ENCODE data around the gene SNCAIP. TPM values are rescaled to one million over a fixed set of nuclear protein-coding genes. Genes with fewer than 3 reads are reported as not detected.
"Not testable (repeated sequence)": the region's sequence is repeated elsewhere in the genome, so short reads cannot be mapped to it uniquely, and the experiment has no call there.

The SNCAIP gene
- total RNA-seq, 1 donor from 2014 or later: not detected

- no peaks in the 10 kb centered on the region for H3K4me1 Mint-ChIP-seq (ENCODE audit: low read depth)
- intact Hi-C loops (cut with micrococcal nuclease): no loop called here
- no peak overlapping the region for H3K4me3 Mint-ChIP-seq (ENCODE audit: low read depth)
- no peaks in the 10 kb centered on the region for H3K9me3 Mint-ChIP-seq
- H3K27ac Mint-ChIP-seq: no peak overlapping the region
- DNase-seq (ENCODE audit: low spot score): no peak
- H3K27me3 Mint-ChIP-seq (ENCODE audit: low read depth): no peaks in the 10 kb centered on the region
- no peaks in the 10 kb centered on the region for H3K36me3 Mint-ChIP-seq (ENCODE audit: low read depth)
These were observed 59.6 kb downstream of the SNCAIP start for GRCh38 chr5:122371511-122372151.

- no peak overlapping the region for H3K27ac Mint-ChIP-seq
- H3K9me3 Mint-ChIP-seq: no peaks in the 10 kb centered on the region
- intact Hi-C loops (cut with micrococcal nuclease): no loop called here
- DNase-seq (ENCODE audit: low spot score): no peak
- no peaks in the 10 kb centered on the region for H3K27me3 Mint-ChIP-seq (ENCODE audit: low read depth)
- no peak overlapping the region for H3K4me3 Mint-ChIP-seq (ENCODE audit: low read depth)
- H3K36me3 Mint-ChIP-seq (ENCODE audit: low read depth): no peaks in the 10 kb centered on the region
- no peaks in the 10 kb centered on the region for H3K4me1 Mint-ChIP-seq (ENCODE audit: low read depth)
These were observed 62.1 kb downstream of the SNCAIP start for GRCh38 chr5:122374110-122374509.

DNA sequence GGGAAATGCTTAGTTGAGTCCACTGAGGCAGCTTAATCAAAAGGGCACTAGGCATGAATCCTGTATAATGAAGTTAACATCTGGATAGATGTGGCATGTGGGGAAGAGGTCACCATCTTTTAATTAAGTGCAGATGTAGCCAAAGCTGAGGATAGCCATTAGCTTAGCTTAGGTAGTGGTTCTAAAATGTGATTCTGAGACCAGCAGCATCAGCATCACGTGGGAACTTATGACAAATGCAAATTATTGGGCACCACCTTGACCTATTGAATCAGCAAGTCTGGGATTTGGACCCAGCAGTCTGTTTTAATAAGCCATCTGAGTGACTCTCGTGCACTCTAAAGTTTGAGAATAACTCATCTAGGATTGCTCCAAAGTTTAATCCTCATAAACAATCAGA, 63.8 kb downstream of the SNCAIP start:
- H3K4me3 Mint-ChIP-seq (ENCODE audit: low read depth): no peak overlapping the region
- no peaks in the 10 kb centered on the region for H3K9me3 Mint-ChIP-seq
- intact Hi-C loops (cut with micrococcal nuclease): no loop called here
- DNase-seq (ENCODE audit: low spot score): no peak
- H3K36me3 Mint-ChIP-seq (ENCODE audit: low read depth): no peaks in the 10 kb centered on the region
- no peaks in the 10 kb centered on the region for H3K27me3 Mint-ChIP-seq (ENCODE audit: low read depth)
- H3K27ac Mint-ChIP-seq: no peak overlapping the region
- H3K4me1 Mint-ChIP-seq (ENCODE audit: low read depth): no peaks in the 10 kb centered on the region

DNA sequence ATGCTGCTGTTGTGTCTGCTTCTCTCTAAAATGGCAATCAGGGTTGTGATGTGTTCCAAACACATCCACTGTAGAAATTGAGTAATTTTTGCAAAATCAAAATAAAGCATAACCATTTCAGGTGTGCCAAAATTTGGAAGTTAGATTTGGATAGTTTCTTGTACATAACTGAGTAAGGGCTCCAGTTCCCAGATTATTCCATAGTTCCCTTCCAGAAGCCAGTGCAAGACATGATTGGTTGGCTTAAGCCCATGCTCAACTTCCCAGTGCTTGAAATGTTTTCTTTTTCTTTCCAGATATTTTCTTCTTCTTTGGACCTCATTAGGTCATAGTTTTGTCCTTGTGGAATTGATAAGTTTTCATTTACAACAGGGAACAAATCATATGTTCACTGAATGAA, 64.2 kb downstream of the SNCAIP start:
- Mint-ChIP-seq H3K27me3 (ENCODE audit: low read depth) (no peaks in the 10 kb centered on the region), H3K4me1 (ENCODE audit: low read depth) (no peaks in the 10 kb centered on the region), H3K4me3 (ENCODE audit: low read depth) (no peak overlapping the region), H3K36me3 (ENCODE audit: low read depth) (no peaks in the 10 kb centered on the region), H3K27ac (no peak overlapping the region), H3K9me3 (no peaks in the 10 kb centered on the region)
- DNase-seq (ENCODE audit: low spot score): no peak
- intact Hi-C loops (cut with micrococcal nuclease): no loop called here

DNA sequence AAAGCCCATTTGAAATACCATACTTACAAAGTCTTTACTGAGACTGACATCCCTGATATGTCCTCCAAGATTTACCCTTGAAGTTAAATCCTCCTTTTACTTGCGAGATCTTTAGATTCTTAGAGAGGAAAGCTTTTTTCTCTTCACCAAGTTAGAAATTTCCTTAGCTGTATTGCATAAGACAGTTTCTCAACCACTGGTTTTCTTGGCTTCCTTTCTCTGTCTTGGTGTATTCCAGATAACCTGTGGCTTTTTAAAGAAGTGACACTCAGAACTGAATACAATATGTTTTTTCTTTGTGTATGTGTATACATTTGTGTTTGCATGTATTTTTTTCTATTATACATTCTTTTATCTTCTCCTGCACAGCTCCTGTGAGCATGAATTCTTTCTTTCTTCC, 65.0 kb downstream of the SNCAIP start:
- Mint-ChIP-seq H3K27ac (no peak overlapping the region), H3K27me3 (ENCODE audit: low read depth) (no peaks in the 10 kb centered on the region), H3K4me3 (ENCODE audit: low read depth) (no peak overlapping the region), H3K4me1 (ENCODE audit: low read depth) (no peaks in the 10 kb centered on the region), H3K9me3 (no peaks in the 10 kb centered on the region), H3K36me3 (ENCODE audit: low read depth) (no peaks in the 10 kb centered on the region)
- no peak for DNase-seq (ENCODE audit: low spot score)
- intact Hi-C loops (cut with micrococcal nuclease): no loop called here

GRCh38 chr5:122382938-122383337, 70.9 kb downstream of the SNCAIP start:
- H3K27ac Mint-ChIP-seq; H3K9me3 Mint-ChIP-seq; H3K4me1 Mint-ChIP-seq (ENCODE audit: low read depth); intact Hi-C loops (cut with micrococcal nuclease); DNase-seq (ENCODE audit: low spot score); H3K27me3 Mint-ChIP-seq (ENCODE audit: low read depth); H3K36me3 Mint-ChIP-seq (ENCODE audit: low read depth); H3K4me3 Mint-ChIP-seq (ENCODE audit: low read depth): not testable (repeated sequence)

DNA sequence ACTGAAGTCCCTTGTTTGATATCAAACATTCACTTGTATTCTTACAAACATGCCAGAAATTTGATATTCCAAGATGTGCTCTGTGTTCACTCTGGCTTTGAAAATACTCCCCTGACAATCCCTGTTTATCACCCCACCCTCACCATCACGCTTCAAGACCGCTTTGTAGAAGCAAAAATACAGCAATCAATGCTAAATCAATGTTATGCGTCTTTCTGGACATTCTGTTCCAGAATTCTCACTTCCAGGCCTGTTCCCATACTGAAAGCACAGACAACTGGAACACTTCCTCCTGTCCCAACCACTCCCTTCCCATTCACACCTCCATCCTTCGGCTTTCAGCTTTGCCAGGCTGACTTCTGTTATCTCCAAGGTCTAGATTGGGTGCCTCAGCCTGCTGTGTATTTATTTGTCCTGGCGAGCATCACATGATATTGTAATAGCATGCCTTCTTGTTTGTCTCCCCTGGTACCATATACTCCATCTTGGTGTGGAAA, 72.8 kb downstream of the SNCAIP start:
- no peaks in the 10 kb centered on the region for H3K27me3 Mint-ChIP-seq (ENCODE audit: low read depth)
- no peaks in the 10 kb centered on the region for H3K36me3 Mint-ChIP-seq (ENCODE audit: low read depth)
- intact Hi-C loops (cut with micrococcal nuclease): no loop called here
- H3K9me3 Mint-ChIP-seq: no peaks in the 10 kb centered on the region
- DNase-seq (ENCODE audit: low spot score): no peak
- no peak overlapping the region for H3K4me3 Mint-ChIP-seq (ENCODE audit: low read depth)
- H3K4me1 Mint-ChIP-seq (ENCODE audit: low read depth): no peaks in the 10 kb centered on the region
- no peak overlapping the region for H3K27ac Mint-ChIP-seq

DNA sequence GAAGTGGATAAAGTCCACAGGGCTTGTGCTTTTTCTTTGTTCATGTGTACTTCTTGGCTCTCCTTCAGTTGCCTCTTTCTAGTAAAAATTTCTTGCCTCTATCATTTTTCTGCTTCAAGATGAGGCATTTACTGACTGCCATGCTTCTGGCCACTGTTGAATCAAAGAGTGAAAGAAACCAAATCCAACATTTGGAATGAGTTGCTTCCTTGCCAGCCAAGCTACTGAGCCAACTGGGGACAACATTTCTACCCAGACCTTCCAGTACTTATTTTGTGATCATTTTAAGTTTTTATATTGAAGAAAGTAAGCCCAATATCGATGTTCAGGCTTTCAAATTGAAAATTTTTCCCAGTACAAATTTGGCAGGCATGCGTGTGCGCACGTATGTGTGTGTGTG, 73.2 kb downstream of the SNCAIP start:
- Mint-ChIP-seq H3K27ac (no peak overlapping the region), H3K27me3 (ENCODE audit: low read depth) (no peaks in the 10 kb centered on the region), H3K36me3 (ENCODE audit: low read depth) (no peaks in the 10 kb centered on the region), H3K4me3 (ENCODE audit: low read depth) (no peak overlapping the region), H3K4me1 (ENCODE audit: low read depth) (no peaks in the 10 kb centered on the region), H3K9me3 (no peaks in the 10 kb centered on the region)
- no peak for DNase-seq (ENCODE audit: low spot score)
- intact Hi-C loops (cut with micrococcal nuclease): no loop called here

DNA sequence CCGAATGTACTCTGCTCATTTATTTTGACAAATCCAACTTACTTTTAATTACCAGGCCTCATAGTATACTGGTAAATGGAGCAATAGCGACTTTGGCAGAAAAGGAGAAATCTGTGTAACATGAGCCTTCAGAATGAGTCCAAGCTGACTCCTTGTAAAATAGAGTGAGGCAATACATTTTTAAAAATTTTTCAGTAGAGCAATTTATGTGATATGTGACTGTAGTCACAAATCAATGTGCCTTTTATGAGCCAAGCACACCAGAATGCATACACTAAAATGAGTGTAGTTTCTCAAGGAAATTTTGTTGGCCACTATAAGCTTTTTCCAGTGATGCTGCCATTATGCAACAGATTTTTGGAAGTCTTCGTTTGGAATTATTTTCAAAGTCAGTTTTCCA, 73.8 kb downstream of the SNCAIP start:
- no peaks in the 10 kb centered on the region for H3K36me3 Mint-ChIP-seq (ENCODE audit: low read depth)

DNA sequence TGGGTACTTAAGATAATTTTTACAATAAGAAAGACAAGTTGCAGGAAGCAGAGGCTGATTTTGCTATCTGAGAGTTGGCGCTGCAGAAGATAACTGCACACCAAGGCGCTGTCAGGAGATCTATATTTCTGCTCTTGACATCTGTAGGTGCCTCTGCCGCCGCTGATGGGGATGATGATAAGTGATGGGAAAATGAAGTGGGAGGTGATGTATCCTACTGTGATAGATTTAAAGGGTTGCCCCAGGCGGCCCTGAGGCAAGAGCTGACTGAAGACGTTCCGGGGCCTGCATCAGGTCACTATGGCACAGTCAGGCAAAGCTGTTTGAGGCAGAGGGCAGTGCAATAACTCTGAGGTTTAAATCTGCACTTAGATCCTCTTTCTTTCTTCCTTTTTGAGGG, 78.1 kb downstream of the SNCAIP start:
- Mint-ChIP-seq H3K4me3 (ENCODE audit: low read depth) (no peak overlapping the region), H3K27me3 (ENCODE audit: low read depth) (no peaks in the 10 kb centered on the region), H3K36me3 (ENCODE audit: low read depth) (no peaks in the 10 kb centered on the region), H3K27ac (no peak overlapping the region), H3K4me1 (ENCODE audit: low read depth) (no peaks in the 10 kb centered on the region), H3K9me3 (no peaks in the 10 kb centered on the region)
- intact Hi-C loops (cut with micrococcal nuclease): no loop called here
- no peak for DNase-seq (ENCODE audit: low spot score)

More for the DNA sequence above, 73.8 kb downstream of the SNCAIP start:
- no peaks in the 10 kb centered on the region for H3K27me3 Mint-ChIP-seq (ENCODE audit: low read depth)
- no peaks in the 10 kb centered on the region for H3K9me3 Mint-ChIP-seq
- H3K4me1 Mint-ChIP-seq (ENCODE audit: low read depth): no peaks in the 10 kb centered on the region
- H3K27ac Mint-ChIP-seq: no peak overlapping the region
- H3K4me3 Mint-ChIP-seq (ENCODE audit: low read depth): no peak overlapping the region
- intact Hi-C loops (cut with micrococcal nuclease): no loop called here
- no peak for DNase-seq (ENCODE audit: low spot score)

DNA sequence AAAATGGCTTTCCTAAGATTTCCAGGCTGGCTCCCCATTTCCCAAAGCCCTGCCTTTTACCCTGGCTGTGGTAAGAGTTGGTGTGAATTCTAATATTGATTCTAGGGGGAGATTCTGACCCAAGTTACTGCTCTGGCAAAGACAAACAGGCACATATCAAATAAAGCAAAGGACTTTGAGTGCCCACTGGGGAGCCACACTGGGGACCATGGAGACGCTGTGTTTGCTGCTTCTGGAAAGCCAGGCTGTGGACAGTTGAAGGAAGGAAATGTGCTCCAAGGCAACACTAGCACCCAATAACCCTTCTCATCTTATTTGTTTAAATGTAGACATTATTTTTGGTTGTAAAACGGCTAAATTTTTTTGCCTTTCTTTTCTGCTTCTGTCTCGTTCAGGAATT, 78.7 kb downstream of the SNCAIP start:
- H3K27ac Mint-ChIP-seq: no peak overlapping the region
- no peaks in the 10 kb centered on the region for H3K27me3 Mint-ChIP-seq (ENCODE audit: low read depth)
- H3K9me3 Mint-ChIP-seq: no peaks in the 10 kb centered on the region
- intact Hi-C loops (cut with micrococcal nuclease): no loop called here
- no peaks in the 10 kb centered on the region for H3K36me3 Mint-ChIP-seq (ENCODE audit: low read depth)
- no peaks in the 10 kb centered on the region for H3K4me1 Mint-ChIP-seq (ENCODE audit: low read depth)
- H3K4me3 Mint-ChIP-seq (ENCODE audit: low read depth): no peak overlapping the region
- DNase-seq (ENCODE audit: low spot score): no peak

- no peaks in the 10 kb centered on the region for H3K27me3 Mint-ChIP-seq (ENCODE audit: low read depth)
- intact Hi-C loops (cut with micrococcal nuclease): no loop called here
- DNase-seq (ENCODE audit: low spot score): no peak
- no peaks in the 10 kb centered on the region for H3K9me3 Mint-ChIP-seq
- H3K27ac Mint-ChIP-seq: no peak overlapping the region
- no peaks in the 10 kb centered on the region for H3K36me3 Mint-ChIP-seq (ENCODE audit: low read depth)
- H3K4me3 Mint-ChIP-seq (ENCODE audit: low read depth): no peak overlapping the region
- H3K4me1 Mint-ChIP-seq (ENCODE audit: low read depth): no peaks in the 10 kb centered on the region
These were observed 79.6 kb downstream of the SNCAIP start for GRCh38 chr5:122391621-122392020.

- intact Hi-C loops (cut with micrococcal nuclease): no loop called here
- Mint-ChIP-seq H3K9me3 (no peaks in the 10 kb centered on the region), H3K36me3 (ENCODE audit: low read depth) (no peaks in the 10 kb centered on the region), H3K4me1 (ENCODE audit: low read depth) (no peaks in the 10 kb centered on the region), H3K27me3 (ENCODE audit: low read depth) (no peaks in the 10 kb centered on the region), H3K27ac (no peak overlapping the region), H3K4me3 (ENCODE audit: low read depth) (no peak overlapping the region)
- DNase-seq (ENCODE audit: low spot score): no peak
These were observed 80.2 kb downstream of the SNCAIP start for GRCh38 chr5:122392224-122392623.

DNA sequence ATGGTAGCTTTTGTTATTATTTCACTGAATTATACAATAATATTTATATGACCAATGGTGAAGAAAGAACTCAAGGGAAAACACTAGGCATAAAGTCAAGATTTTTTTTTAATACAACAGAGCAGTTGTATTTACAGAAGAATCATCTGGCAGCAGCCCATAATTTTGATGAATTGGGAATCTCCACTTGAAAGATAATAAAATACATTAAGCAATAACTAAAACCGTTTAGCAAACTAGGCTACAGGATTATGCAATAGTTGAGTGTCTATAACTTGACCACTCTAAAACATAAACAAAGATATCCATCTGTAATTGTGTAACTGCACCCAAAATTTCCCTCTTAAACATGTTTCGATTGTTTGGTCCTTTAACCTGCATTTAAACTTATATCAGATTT, 80.8 kb downstream of the SNCAIP start:
- no peaks in the 10 kb centered on the region for H3K4me1 Mint-ChIP-seq (ENCODE audit: low read depth)
- intact Hi-C loops (cut with micrococcal nuclease): no loop called here
- H3K36me3 Mint-ChIP-seq (ENCODE audit: low read depth): no peaks in the 10 kb centered on the region
- H3K27me3 Mint-ChIP-seq (ENCODE audit: low read depth): no peaks in the 10 kb centered on the region
- no peak for DNase-seq (ENCODE audit: low spot score)
- H3K4me3 Mint-ChIP-seq (ENCODE audit: low read depth): no peak overlapping the region
- H3K9me3 Mint-ChIP-seq: no peaks in the 10 kb centered on the region
- no peak overlapping the region for H3K27ac Mint-ChIP-seq
